Left renal cortex interstitium (tissue), 4 donors: ENCODE data around the gene SLC44A2. TPM values are rescaled to one million over a fixed set of nuclear protein-coding genes. Genes with fewer than 3 reads are reported as not detected.
"Not testable (repeated sequence)": the region's sequence is repeated elsewhere in the genome, so short reads cannot be mapped to it uniquely, and the experiment has no call there.

Experiments
- DNase-seq, 4 donors: peaks; one replicate each; pipeline ENCODE4 v3.0.0-alpha.2; 2013; ENCODE audit warnings: low read depth in 4 of 4, low spot score in 2 of 4, missing footprints in 1 of 4
- polyA plus RNA-seq, 4 donors: library from polyadenylated mRNA; unstranded; fragments of 120-200 nt; gene quantifications; one replicate each; pipeline ENCODE4 v1.2.1, GENCODE V29; 2013; ENCODE audit not compliant: insufficient read length in 4 of 4

The SLC44A2 gene
- polyA plus RNA-seq, 4 donors, result 181 to 206 (median 189) TPM

DNA sequence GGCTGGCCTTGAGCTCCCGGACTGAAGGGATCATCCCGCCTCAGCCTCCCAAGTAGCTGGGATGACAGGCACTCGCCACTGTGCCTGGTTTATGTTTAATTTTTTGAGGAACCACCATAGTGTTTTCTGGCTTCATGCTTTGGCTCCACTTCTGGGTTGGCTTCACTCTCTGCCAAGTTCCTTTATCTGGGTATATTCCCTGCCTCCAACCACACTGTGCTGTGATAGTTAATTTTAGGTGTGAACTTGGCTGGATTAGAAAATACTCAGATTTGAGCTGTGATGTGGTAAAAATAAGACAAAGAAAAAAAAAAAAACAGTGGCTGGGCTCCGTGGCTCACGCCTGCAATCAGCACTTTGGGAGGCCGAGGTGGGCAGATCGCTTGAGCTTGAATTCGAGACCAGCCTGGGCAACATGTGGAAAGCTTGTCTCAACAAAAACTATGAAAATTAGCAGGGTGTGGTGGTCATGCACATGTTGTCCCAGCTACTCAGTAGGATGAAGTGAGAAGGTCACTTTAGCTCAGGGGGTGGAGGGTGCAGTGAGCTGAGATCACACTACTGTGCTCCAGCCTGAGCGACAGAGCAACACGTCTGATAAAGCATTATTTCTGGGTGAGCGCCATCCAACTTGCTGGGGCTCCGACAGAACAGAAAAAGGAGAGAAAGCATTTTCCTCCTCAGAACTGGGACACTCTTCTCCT, 21.3 kb downstream of the SLC44A2 start:
- no peak for DNase-seq

DNA sequence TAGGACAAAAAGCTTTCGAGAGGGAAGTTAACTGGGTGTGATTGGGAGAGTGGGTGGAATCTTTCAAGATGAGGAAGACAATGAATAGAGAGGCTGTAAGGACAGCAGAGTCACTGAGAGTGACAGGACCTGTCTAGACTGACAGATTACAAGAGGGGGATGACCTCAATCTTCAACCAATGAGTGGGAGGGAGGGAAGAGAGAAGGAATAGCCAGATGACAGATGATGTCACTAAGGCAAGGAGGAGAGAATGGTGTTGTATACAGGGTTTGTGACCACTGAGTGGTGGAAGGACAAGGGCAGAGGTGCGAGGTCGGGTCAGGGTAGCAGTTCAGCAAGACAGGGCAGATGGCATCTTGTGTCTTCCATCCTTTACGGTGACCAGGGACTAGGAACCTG, 23.0 kb downstream of the SLC44A2 start:
- no peak for DNase-seq

DNA sequence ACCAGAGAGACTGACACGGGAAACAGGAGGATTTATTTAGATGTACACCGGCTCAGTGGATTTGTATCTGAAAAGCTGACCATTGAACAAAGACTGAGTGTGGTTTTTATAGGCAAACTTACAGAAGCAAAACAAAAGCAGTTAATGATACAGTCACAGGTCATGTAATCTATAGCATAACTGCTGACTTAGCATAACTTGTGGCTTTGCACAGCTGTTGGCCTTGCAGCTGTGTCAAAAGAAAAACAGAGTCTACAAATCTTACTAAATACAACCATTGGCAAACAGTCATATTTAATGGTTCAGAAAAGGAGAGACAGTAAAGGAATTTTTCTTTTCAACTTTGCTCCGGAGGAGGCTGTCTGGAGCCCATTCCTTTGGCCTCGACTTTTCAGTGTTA, 26.5 kb downstream of the SLC44A2 start:
- no peak for DNase-seq

DNA sequence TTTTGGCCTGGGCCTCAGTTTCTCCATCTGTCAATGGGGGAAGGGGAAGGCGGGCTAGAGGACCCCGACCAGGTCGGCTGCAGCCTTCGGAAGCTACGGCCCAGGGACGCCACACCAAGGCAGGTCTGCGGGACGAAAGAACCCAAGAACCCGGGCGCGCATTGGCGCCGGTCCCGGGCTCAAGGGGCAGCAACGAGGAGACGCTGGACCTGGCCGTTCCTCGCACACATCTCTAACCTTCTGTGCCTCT, 28.1 kb downstream of the SLC44A2 start:
- DNase-seq, result no peak

DNA sequence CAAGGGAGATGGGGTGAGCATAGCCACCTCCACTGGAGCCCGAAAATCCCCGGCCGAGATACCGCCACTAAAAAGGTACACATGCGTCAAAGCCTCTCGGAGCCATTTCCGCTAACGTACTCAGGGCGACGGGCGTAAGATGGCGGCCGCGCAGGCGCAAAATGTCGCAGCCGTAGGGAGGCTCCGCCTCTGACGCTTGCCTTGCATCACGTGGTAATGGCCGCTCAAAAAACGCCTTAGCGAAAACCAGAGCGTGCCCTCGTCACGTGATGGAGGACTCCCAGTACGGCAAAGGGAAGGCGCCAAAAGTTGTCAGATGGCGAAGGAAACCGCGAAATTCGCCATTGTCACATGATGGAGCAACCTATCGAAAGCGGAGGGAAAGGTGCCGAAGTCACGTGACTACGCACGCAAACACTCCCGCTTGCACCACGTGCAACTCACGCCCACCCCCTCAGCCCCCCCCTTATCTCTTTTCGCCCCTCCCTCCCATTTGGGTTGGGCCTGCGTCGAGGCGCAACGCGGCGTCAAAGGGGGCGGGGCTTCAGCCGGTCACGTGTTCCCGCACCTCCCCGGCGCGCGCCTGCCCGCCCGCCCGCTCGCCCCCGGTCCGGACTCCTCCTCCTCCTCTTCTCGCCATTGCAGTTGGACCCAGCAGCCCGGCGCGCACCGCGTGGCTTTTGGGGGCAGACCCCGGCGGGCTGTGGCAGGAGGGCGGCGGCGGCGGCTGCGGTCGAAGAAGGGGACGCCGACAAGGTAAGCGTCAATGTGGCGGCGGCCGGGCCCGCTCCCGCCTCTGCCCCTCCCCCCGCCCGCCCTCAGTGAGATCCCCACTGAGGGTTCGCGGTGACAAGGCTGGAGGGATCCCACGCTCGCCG, 28.6 kb downstream of the SLC44A2 start, which contains the start of gene ILF3:
Gene ILF3 (plus strand): TSS at position 615 of the 878 bp plus-strand sequence. CDS start 16,260 bp downstream, outside the sequence.
- DNase-seq, result peak; percentile 99 to 100 (median 100)

DNA sequence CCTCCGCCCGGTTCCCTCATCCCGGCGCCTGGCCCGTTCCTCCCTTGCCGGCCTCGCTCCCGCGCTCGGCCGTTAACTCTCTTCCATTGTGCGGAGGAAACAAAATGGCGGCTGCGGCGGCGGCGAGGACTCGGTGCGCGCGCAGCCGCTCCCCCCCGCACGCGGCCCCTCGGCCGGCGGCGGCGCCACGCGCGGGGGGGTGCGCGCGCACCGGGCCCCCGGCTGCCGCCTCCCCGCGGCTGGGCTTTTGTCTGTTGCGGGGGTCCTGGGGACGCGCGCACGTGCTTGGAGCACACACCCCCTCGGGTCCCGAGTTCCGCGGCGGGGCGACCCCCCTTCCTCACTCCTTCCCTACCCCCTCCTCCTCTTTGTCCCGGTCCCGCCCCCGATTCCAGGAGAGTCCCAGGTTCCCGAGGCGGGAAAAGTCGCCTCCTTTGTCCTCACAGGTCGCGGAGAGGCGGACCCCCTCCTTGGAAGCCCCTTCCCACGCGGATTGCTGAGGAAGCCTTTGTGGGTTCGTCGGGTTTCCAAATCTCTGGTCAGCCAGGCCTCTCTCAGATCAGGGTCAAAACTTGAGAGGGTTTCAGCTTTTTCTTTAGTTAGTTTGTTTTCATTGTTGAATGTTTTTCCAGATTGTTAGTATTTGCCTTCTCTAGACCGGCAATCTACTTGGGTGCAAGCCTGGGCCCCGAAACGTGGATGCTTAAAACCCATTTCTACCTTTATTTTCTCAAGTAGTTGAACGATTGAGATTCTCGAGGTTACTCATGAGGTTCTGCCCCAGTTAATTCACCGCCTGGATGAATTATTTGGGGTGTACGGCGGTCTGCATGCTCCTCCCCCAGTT, 29.5 kb downstream of the SLC44A2 start:
- DNase-seq, result no peak

DNA sequence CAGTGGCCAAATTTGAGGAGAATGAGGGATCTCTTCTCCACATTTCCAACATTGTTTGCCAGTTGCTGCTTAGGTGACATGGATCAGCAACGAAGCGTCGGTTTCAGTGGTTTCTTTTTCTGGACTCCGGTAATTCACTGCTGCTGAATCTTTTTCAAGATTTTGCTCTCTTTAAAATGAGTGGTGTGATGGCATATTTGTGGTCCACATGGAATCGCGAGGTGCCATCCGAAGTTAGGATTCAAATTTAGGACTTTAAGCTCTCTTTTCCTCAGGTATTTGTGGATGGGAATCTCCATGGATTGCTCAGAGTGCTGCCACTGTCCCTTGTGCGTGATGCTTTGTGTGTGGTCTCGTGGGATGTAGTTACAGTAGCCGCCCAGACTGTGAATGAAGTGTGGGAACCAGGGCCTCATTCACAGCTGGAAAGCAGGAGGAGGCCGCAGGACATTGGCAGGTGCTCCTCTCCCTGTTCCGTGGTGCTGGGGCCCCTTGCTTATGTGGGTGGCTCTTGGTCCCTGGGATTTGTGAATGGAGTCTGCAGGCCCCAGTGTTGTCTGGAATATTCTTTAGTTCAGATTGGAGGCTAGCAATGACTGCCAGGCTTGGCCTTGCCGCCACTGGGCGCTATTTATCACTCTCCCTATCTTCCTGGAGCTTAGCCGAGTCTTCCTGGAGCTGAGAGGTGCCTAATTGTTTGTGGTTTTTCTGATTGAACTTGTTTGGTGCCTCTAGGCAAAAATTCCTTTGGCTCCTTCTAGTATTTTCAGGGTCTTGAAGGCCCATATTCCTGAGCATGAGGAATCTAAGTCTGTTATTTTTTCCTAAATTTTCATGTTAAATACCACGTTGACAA, 30.3 kb downstream of the SLC44A2 start:
- no peak for DNase-seq

DNA sequence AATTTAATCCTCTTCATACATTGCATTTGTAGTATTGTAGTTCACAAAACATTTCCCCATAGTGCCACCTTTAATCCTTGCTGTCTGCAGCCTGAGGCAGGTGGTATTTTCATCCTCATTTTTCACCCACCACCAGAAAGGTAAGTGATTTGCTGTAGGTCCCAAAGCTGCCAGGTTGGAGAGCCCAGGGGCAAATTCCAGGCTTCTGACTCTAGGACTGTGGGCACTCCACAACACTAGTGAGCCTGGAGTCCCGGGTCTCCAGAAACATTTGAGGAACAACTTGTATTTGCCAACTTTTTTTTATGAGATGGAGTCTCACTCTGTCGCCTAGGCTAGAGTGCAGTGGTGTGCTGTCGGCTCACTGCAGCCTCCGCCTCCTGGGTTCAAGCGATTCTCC, 35.0 kb downstream of the SLC44A2 start:
- DNase-seq, result no peak

DNA sequence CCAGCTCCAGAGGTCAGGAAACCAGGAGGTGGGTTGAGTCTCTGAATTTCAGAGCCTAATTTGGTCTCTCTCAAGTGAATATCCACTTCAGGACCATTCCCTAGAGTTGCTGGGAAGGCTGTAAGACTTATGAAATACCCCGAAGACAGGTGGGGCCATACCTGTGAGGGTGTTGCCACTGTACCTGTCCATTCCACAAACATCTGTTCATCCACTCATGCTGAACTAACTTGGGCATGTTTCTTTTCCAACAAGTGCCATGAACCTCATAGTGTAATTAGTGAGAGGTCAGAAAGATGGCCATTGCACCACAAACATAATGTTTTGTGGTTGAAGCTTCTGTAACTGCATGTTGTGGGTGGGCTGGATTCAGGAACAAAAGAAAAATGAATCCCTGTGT, 36.6 kb downstream of the SLC44A2 start:
- DNase-seq, result no peak

DNA sequence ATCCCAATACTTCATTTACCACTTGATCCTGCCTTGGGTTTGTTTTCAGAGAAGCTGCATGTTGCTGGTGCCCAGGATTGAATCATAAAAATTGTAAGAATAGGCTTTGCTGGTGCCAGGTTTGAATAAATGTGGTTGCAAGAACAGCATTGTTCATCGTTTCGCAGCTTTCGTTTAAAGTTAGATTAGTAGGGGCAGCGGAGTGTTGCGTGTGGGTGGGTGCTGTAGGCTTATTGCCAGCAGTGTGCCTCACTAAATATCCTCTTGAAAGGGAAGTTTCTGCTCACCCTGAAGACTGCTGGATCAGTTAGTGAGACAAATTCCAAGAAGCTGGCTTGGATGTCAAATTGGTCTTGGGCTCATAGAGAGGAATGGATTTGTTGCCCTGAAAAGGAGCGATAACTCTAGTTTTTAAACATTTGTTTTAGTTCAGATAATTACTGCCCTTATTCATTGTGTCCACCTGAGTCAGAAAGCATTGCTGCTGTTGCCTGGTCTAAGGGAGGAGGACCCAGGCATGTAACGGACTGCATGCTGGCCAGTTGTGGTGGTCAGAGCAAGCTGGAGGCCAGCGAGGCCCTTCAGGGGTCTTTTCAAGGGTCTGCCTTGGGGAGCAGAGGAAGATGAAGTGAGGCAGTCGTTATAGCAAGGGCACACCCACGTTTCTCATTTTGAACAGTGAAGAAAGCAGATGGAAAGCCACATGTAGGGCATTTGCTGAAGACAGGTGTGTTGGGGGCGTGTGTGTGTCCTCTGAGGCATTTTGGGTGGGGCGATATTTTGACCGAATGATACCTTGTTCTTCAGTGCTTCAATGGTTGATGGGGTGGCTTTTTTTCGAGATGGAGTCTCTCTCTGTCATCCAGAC, 37.3 kb downstream of the SLC44A2 start:
- no peak for DNase-seq

DNA sequence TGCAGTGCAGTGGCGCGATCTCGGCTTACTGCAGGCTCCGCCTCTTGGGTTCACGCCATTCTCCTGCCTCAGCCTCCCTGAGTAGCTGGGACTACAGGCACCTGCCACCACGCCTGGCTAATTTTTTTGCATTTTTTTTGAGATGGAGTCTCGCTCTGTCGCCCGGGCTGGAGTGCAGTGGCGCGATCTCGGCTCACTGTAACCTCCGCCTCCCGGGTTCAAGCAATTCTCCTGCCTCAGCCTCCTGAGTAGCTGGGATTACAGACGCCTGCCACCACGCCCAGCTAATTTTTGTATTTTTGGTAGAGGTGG, 37.9 kb downstream of the SLC44A2 start:
- not testable (repeated sequence) for DNase-seq

DNA sequence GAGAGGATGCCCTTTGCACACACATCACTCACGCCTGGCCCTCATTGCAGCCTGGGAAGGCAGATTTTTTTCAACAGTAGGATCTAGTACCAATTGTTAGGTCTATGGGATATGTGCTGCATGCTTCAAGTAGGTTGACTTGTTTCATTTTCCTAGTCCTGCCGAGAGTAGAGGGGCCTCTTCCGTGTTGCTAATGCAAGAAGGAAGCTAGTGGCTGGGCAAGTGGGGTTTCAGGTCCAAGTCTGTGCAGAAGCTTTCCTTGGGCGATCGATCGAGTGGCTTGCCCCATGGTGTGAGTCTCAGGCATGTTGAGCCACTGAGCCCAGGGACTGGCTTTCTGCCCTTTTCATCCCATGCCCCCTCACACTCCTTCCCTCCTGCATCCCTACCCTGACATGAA, 42.5 kb downstream of the SLC44A2 start:
- no peak for DNase-seq

DNA sequence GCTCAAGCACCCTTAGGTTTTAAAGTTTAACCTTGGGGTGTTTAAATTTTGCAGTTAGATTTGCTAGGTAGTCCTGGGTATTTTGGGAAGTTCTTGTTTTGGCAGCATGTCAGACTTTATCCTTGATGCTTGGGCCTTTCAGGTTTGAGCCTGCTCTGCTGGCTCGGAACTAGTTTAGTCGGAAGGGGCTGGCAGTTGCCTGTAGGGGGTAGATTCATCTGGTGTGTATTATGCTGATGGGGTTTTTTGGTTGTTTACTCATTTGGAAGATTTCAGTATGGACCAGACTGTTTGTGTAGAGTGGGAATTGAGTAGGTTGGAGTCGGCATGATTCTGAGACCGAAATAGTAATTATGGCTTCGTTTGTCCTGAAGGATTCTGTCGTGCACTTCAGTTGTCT, 43.9 kb downstream of the SLC44A2 start:
- no peak for DNase-seq

DNA sequence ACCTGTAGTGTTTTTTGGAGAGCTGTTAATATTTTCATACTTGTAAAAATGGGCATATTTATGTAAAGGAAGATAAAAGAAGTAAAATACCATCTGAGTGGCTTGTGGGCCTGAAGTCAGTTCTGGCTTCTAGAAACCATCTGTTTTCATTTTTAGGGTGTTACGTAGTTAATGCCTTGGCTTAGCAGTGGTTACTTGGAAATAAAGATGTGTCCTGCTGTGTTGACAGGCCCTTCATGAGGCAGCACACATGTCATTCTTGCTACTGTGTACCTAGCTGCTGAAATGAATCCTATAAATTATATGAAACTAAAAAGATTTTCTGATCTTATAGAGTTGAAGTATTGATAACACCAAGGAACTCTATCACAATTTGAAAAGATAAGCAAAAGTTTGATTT, 44.8 kb downstream of the SLC44A2 start:
- DNase-seq, result no peak

DNA sequence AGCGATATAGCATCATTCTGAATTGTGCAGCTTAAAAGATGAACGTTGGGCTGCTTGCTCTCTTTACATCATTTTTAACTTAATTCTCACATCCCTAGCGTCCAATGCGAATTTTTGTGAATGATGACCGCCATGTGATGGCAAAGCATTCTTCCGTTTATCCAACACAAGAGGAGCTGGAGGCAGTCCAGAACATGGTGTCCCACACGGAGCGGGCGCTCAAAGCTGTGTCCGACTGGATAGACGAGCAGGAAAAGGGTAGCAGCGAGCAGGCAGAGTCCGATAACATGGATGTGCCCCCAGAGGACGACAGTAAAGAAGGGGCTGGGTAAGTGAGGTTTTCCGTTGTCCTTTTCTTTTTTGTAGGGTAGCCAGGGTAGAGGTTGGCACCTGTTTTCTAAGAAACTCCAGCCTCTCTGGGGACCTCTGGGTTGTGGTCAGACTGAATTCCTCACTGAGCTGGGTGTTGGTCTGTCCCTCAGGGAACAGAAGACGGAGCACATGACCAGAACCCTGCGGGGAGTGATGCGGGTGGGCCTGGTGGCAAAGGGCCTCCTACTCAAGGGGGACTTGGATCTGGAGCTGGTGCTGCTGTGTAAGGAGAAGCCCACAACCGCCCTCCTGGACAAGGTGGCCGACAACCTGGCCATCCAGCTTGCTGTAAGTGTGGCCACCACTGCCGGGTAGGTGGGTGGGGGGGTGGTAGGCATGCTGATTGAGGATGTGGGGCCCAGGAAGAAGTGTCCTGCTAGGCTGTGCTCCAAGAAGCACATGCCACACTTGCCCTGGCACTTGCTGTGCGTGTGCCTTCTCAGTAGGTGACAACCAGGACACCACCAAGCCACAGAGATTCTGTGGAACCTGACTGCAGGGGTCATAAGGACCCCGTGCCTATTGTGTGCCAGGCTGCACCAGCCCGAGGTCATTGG, 45.8 kb downstream of the SLC44A2 start:
- no peak for DNase-seq

DNA sequence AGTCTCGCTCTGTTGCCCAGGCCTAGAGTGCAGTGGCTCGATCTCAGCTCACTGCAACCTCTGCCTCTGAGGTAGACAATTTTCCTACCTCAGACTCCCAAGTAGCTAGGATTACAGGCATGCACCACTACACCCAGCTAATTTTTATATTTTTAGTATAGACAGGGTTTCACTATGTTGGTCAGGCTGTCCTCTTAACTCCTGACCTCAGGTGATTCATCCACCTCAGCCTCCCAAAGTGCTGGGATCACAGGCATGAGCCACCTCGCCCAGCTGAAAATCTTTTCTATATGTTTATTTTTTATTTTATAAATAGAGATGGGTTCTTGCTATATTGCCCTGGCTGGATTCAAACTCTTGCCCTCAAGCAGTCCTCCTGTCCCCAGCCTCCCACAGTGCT, 46.6 kb downstream of the SLC44A2 start:
- not testable (repeated sequence) for DNase-seq

DNA sequence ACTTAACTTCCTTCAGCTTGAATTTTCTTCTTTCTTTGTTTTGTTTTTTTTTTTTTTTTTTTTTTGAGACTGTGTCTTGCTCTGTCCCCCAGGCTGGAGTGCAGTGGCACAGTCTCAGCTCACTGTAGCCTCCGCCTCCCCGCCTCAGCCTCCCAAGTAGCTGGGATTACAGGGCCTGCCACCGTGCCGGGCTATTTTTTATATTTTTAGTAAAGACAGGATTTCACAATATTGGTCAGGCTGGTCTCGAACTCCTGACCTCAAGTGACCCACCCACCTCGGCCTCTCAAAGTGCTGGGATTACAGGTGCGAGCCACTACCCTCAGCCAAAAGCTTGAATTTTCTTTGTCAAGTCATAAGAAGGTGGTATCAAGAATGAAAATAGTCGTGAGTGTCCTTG, 49.9 kb downstream of the SLC44A2 start:
- DNase-seq, result not testable (repeated sequence)

DNA sequence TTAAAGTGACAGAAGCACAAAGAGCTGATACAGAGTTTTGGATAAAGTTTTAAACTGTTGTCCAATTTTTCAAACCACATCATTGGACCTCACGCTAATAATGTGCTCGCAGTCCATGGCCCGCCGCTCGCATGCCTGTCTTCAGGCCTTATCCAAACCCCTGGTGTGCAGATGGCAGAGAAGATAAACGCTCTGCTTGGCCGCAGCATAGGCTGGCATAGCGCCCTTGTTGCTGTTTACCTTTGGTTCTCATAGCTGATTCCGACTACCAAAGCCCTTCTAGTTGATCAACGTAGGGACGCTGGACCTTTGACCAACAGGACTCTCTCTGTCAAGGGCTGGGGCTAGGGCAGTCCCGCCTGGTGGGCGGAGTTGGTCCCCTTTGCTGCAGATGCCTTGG, 52.4 kb downstream of the SLC44A2 start:
- DNase-seq, result no peak
